Measurements from ENCODE around the gene FBXO44.

FBXO44 gene

DNA sequence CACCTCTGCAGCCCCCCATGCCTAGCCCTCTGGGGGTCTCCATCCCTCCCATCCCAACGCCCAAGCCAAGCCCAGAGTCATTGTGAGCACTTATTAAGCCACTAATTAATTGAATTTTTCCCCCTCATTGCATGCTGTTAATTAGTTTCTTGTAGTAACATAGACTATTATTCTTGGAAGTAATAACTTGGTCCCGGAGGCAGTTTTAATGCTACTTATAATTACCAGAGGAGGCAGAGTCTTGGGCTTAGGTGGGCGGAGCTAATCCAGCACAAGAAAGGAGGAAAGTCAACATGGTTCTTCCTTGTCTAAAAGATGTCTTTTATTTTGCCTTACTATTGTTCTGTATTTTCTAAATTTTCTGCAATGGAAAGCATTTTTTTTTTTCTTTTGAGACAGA, 28.1 kb upstream of the FBXO44 start:
- Histone ChIP-seq H3K9ac (no peak overlapping the region), H3K36me3 (ENCODE audit: control insufficient read depth, insufficient read depth, low read length) (no peaks in the 10 kb centered on the region), H3K27me3 (ENCODE audit: control insufficient read depth, insufficient read depth, low read length) (no peaks in the 10 kb centered on the region), H3K27ac (no peak overlapping the region), H3K4me3 (ENCODE audit: low read depth, low read length) (no peak overlapping the region), H2AFZ (no peak overlapping the region), H3K9me3 (ENCODE audit: control insufficient read depth, low read length) (no peaks in the 10 kb centered on the region), H3K4me1 (no peaks in the 10 kb centered on the region), H3K79me2 (no peaks in the 10 kb centered on the region), H3K4me2 (ENCODE audit: low read length) (no peak overlapping the region)
- TF ChIP-seq, protein P1, sequence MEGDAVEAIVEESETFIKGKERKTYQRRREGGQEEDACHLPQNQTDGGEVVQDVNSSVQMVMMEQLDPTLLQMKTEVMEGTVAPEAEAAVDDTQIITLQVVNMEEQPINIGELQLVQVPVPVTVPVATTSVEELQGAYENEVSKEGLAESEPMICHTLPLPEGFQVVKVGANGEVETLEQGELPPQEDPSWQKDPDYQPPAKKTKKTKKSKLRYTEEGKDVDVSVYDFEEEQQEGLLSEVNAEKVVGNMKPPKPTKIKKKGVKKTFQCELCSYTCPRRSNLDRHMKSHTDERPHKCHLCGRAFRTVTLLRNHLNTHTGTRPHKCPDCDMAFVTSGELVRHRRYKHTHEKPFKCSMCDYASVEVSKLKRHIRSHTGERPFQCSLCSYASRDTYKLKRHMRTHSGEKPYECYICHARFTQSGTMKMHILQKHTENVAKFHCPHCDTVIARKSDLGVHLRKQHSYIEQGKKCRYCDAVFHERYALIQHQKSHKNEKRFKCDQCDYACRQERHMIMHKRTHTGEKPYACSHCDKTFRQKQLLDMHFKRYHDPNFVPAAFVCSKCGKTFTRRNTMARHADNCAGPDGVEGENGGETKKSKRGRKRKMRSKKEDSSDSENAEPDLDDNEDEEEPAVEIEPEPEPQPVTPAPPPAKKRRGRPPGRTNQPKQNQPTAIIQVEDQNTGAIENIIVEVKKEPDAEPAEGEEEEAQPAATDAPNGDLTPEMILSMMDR (IDR thresholded peaks at IDR 0.05), result no peak

DNA sequence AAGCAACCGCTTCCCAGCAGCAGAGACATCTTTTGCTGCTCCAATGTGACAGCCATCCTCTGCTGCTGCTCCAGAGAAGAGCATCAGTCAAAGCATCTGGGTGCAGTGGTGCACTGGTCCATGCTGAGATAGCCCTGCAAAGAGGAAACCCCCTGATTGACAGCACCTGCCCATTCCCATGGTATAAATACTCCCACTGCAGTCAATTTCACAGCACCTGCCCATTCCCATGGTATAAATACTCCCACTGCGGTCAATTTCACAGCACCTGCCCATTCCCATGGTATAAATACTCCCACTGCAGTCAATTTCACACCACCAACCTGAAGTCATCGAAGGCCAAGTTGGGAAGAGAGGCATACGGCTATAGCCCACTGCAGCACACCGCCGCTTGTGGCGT, 25.9 kb upstream of the FBXO44 start:
- no peak overlapping the region for H3K27ac ChIP-seq
- no peak overlapping the region for H3K9ac ChIP-seq
- H3K4me1 ChIP-seq, result no peaks in the 10 kb centered on the region
- TF ChIP-seq, protein P1 (IDR thresholded peaks at IDR 0.05), result no peak
- no peaks in the 10 kb centered on the region for H3K27me3 ChIP-seq (ENCODE audit: control insufficient read depth, insufficient read depth, low read length)
- H3K9me3 ChIP-seq (ENCODE audit: control insufficient read depth, low read length), result no peaks in the 10 kb centered on the region
- H3K4me2 ChIP-seq (ENCODE audit: low read length), result no peak overlapping the region
- H3K36me3 ChIP-seq (ENCODE audit: control insufficient read depth, insufficient read depth, low read length), result no peaks in the 10 kb centered on the region
- no peak overlapping the region for H3K4me3 ChIP-seq (ENCODE audit: low read depth, low read length)
- no peak overlapping the region for H2AFZ ChIP-seq
- no peaks in the 10 kb centered on the region for H3K79me2 ChIP-seq

DNA sequence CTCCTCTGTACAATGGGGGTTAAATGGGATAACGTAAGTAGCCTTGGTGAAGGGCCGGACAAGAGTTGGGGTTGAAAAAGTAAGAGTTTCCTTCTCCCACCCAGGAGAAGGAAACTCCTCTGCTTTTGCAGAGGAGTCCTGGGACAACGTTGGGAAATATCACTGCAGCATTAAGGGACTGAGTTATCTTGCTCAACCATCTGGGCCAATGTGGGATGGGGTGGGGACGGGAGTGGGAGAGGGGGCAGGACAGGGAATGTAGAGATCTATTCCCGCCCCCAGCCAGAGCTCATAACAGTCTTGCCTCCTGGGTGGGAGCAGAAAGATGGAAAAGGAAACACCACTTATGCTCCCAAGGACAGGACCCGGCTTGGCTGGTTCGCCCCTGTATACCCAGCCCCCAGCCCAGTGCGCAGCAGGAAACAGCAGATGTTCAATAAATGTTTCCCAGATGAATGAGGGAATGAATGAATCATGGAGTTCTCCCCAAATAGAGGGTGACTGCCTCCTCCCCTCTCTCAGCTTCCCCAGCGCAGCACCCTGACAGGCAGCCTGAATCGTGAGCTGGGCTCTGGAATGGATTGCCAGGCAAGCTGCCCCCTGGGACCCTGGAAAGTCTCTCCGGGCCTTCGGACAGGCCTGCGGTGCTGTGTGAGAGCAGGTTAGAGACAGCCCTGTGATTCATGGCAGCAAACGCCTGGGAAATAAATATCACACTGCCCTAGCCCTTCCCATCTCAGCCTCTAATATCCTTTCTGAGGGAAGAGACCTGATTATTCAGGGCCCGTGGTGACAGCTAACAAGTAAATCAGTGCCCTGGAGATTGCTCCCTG, 25.3 kb upstream of the FBXO44 start:
- Histone ChIP-seq H3K79me2 (no peaks in the 10 kb centered on the region), H3K4me1 (no peaks in the 10 kb centered on the region), H3K27me3 (ENCODE audit: control insufficient read depth, insufficient read depth, low read length) (no peaks in the 10 kb centered on the region), H3K27ac (no peak overlapping the region), H3K9me3 (ENCODE audit: control insufficient read depth, low read length) (no peaks in the 10 kb centered on the region), H2AFZ (no peak overlapping the region), H3K9ac (no peak overlapping the region), H3K36me3 (ENCODE audit: control insufficient read depth, insufficient read depth, low read length) (no peaks in the 10 kb centered on the region), H3K4me3 (ENCODE audit: low read depth, low read length) (no peak overlapping the region), H3K4me2 (ENCODE audit: low read length) (no peak overlapping the region)
- TF ChIP-seq, protein P1 (IDR thresholded peaks at IDR 0.05), result no peak

DNA sequence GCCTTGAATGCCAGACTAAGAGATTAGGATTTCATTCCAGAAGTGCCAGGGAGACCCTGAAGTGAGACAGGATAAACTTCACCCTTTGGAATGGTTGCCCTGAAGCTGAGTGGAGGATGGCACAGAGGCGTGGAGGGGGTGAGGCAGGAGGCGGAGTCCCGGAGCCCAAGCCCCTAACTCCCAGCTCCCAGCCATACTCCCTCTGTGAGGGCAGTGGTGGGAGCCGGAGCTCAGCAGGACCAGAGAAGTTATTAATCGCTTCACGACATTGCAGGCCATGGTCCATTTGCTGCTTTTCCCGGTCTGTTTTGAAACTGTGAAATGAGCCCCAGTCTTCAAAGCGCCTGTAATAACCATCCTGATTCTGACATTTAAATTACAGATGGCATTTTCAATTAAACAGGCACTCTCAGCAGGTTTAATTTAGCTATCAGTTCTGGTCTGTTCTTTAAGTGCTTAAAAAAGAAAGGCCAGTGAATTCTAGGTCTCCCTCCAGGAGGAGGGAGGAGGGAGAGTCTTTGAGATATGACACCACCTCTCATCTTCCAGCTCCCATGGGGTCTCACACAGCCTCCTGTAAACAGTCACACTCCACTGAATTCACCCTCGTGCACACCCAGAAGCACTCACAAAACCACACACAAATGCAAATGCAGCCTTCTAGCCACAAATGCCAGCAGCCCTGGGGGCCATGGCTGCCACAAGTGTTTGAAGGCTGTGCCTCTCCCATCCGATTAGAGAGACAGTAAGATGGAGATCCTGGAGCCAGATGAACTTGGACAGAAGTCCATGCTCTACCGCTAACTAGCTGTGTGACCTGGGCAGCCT, 20.1 kb upstream of the FBXO44 start:
- H3K4me2 ChIP-seq (ENCODE audit: low read length), result no peak overlapping the region
- no peaks in the 10 kb centered on the region for H3K27me3 ChIP-seq (ENCODE audit: control insufficient read depth, insufficient read depth, low read length)
- no peaks in the 10 kb centered on the region for H3K4me1 ChIP-seq
- H3K27ac ChIP-seq, result no peak overlapping the region
- H3K9ac ChIP-seq, result no peak overlapping the region
- TF ChIP-seq, protein P1 (IDR thresholded peaks at IDR 0.05), result no peak
- no peak overlapping the region for H2AFZ ChIP-seq
- no peak overlapping the region for H3K4me3 ChIP-seq (ENCODE audit: low read depth, low read length)
- no peaks in the 10 kb centered on the region for H3K36me3 ChIP-seq (ENCODE audit: control insufficient read depth, insufficient read depth, low read length)
- no peaks in the 10 kb centered on the region for H3K9me3 ChIP-seq (ENCODE audit: control insufficient read depth, low read length)
- H3K79me2 ChIP-seq, result no peaks in the 10 kb centered on the region

Measured in parathyroid adenoma (tissue), 2 donors.